ENCODE results near the gene MRPL22. TPM values are rescaled to one million over a fixed set of nuclear protein-coding genes. Genes with fewer than 3 reads are reported as not detected.

Gene MRPL22
- total RNA-seq, 1 experiment from 2014 or later, result 68.3 TPM

DNA sequence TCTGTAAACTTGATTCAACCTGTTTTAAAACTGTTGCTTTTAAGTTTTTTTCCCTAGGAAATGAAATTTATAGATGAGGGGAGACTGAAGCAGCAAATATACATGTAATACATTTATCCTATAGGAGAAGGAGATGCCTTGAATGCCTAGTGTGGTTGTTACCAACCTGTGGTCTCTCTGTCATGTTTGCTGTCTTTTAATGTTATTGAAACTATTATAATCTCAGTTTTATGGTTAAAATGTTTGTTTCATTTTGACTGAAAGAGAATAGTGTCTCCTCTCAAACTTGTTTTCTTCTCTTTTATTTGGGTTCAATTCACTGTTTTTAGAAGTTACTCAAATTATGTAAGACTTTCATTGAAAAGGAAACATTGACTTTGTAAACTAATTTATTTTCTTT, 15.8 kb downstream of the MRPL22 start:
- Histone ChIP-seq H4K20me1 (ENCODE audit: insufficient read depth) (no peaks in the 10 kb centered on the region), H3K4me1 (ENCODE audit: control insufficient read depth in 1 of 2, insufficient read depth in 2 of 2, low read length in 2 of 2) (no peaks in the 10 kb centered on the region), H3K4me3 (replicated peaks in 1 of 2; ENCODE audit: low read depth in 1 of 2, low read length in 2 of 2) (no peak overlapping the region), H3K27ac (ENCODE audit: low read depth, low read length) (no peak overlapping the region), H3K9me3 (ENCODE audit: control insufficient read depth in 1 of 2, insufficient read depth in 1 of 2, low read depth in 1 of 2, low read length in 2 of 2) (no peaks in the 10 kb centered on the region), H2AFZ (ENCODE audit: low read depth, low read length, poor library complexity, severe bottlenecking) (no peak overlapping the region), H3K9me2 (ENCODE audit: insufficient read depth) (no peaks in the 10 kb centered on the region), H3K4me2 (ENCODE audit: low read length) (no peak overlapping the region), H3K36me3 (ENCODE audit: control insufficient read depth in 1 of 2, insufficient read depth in 2 of 2, low read length in 2 of 2) (peaks cover 10 to 11% of the 10 kb centered on the region in 2 experiments; a peak in 3 of 4 replicates), H3K27me3 (ENCODE audit: insufficient read depth, low read length) (no peaks in the 10 kb centered on the region), H3K79me2 (ENCODE audit: insufficient read depth, low read length) (peaks cover 9% of the 10 kb centered on the region), H3K9ac (ENCODE audit: low read length) (no peak overlapping the region)
- ATAC-seq, result no peak
- RAD21 ChIA-PET (ENCODE audit: low non-redundant PET in 1 of 2, low total read pairs in 2 of 2, uncharacterized antibody in 2 of 2, unreplicated experiment in 2 of 2), result no interaction called here
- no peak for DNase-seq (ENCODE audit: low read depth, low spot score)
- intact Hi-C loops (cut with micrococcal nuclease), result no loop called here
- POLR2A ChIA-PET, result no interaction called here
- CTCF ChIA-PET, result no interaction called here
- no TSS peak for BruUV-seq (replicated peaks)
- TF ChIP-seq EZH2 (IDR thresholded peaks at IDR 0.05), result no peak
- TF ChIP-seq, protein P1, sequence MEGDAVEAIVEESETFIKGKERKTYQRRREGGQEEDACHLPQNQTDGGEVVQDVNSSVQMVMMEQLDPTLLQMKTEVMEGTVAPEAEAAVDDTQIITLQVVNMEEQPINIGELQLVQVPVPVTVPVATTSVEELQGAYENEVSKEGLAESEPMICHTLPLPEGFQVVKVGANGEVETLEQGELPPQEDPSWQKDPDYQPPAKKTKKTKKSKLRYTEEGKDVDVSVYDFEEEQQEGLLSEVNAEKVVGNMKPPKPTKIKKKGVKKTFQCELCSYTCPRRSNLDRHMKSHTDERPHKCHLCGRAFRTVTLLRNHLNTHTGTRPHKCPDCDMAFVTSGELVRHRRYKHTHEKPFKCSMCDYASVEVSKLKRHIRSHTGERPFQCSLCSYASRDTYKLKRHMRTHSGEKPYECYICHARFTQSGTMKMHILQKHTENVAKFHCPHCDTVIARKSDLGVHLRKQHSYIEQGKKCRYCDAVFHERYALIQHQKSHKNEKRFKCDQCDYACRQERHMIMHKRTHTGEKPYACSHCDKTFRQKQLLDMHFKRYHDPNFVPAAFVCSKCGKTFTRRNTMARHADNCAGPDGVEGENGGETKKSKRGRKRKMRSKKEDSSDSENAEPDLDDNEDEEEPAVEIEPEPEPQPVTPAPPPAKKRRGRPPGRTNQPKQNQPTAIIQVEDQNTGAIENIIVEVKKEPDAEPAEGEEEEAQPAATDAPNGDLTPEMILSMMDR (IDR thresholded peaks at IDR 0.05 in 2 of 3, conservative IDR thresholded peaks at IDR 0.05 in 1 of 3; ENCODE audit: borderline replicate concordance in 1 of 3, insufficient read depth in 1 of 3, low read depth in 2 of 3, low read length in 2 of 3), result no peak
- TF ChIP-seq CBX3 (IDR thresholded peaks at IDR 0.05; ENCODE audit: low read depth), result no peak
- TF ChIP-seq, protein P2, sequence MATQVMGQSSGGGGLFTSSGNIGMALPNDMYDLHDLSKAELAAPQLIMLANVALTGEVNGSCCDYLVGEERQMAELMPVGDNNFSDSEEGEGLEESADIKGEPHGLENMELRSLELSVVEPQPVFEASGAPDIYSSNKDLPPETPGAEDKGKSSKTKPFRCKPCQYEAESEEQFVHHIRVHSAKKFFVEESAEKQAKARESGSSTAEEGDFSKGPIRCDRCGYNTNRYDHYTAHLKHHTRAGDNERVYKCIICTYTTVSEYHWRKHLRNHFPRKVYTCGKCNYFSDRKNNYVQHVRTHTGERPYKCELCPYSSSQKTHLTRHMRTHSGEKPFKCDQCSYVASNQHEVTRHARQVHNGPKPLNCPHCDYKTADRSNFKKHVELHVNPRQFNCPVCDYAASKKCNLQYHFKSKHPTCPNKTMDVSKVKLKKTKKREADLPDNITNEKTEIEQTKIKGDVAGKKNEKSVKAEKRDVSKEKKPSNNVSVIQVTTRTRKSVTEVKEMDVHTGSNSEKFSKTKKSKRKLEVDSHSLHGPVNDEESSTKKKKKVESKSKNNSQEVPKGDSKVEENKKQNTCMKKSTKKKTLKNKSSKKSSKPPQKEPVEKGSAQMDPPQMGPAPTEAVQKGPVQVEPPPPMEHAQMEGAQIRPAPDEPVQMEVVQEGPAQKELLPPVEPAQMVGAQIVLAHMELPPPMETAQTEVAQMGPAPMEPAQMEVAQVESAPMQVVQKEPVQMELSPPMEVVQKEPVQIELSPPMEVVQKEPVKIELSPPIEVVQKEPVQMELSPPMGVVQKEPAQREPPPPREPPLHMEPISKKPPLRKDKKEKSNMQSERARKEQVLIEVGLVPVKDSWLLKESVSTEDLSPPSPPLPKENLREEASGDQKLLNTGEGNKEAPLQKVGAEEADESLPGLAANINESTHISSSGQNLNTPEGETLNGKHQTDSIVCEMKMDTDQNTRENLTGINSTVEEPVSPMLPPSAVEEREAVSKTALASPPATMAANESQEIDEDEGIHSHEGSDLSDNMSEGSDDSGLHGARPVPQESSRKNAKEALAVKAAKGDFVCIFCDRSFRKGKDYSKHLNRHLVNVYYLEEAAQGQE (IDR thresholded peaks at IDR 0.05; ENCODE audit: low read depth), result no peak
- no peak for TF ChIP-seq ZNF274 (IDR thresholded peaks at IDR 0.05; ENCODE audit: low read depth, low read length)
- no peak for TF ChIP-seq RAD21 (IDR thresholded peaks at IDR 0.05; ENCODE audit: low read depth)
- no peak for TF ChIP-seq SIN3A (IDR thresholded peaks at IDR 0.05; ENCODE audit: low read depth)
- TF ChIP-seq, protein P3, sequence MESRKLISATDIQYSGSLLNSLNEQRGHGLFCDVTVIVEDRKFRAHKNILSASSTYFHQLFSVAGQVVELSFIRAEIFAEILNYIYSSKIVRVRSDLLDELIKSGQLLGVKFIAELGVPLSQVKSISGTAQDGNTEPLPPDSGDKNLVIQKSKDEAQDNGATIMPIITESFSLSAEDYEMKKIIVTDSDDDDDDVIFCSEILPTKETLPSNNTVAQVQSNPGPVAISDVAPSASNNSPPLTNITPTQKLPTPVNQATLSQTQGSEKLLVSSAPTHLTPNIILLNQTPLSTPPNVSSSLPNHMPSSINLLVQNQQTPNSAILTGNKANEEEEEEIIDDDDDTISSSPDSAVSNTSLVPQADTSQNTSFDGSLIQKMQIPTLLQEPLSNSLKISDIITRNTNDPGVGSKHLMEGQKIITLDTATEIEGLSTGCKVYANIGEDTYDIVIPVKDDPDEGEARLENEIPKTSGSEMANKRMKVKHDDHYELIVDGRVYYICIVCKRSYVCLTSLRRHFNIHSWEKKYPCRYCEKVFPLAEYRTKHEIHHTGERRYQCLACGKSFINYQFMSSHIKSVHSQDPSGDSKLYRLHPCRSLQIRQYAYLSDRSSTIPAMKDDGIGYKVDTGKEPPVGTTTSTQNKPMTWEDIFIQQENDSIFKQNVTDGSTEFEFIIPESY (IDR thresholded peaks at IDR 0.05; ENCODE audit: extremely low read depth, insufficient replicate concordance, low read length), result no peak
- TF ChIP-seq, protein P4, sequence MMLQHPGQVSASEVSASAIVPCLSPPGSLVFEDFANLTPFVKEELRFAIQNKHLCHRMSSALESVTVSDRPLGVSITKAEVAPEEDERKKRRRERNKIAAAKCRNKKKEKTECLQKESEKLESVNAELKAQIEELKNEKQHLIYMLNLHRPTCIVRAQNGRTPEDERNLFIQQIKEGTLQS (IDR thresholded peaks at IDR 0.05), result no peak
- no peak for TF ChIP-seq CEBPB (IDR thresholded peaks at IDR 0.05; ENCODE audit: low read depth)
- TF ChIP-seq SRF (IDR thresholded peaks at IDR 0.05; ENCODE audit: low read depth), result no peak
- TF ChIP-seq, protein P5, sequence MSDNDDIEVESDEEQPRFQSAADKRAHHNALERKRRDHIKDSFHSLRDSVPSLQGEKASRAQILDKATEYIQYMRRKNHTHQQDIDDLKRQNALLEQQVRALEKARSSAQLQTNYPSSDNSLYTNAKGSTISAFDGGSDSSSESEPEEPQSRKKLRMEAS (IDR thresholded peaks at IDR 0.05), result no peak
- TF ChIP-seq YY1 (IDR thresholded peaks at IDR 0.05; ENCODE audit: extremely low read depth, insufficient replicate concordance, low read depth, low read length), result no peak
